IPS DF 6.9 (cell line): Measurements from ENCODE around the gene PPA2.

ENCODE experiments used
- DNase-seq: peaks from one replicate; pipeline ENCODE4 v3.0.0-alpha.2; 2013; ENCODE audit warnings: low read depth, low spot score
- H3K27ac ChIP-seq: one replicate; pipeline ENCODE4 v1.5.1; 2013; ENCODE audit warnings: low read length, control low read depth
- H3K27me3 ChIP-seq: 2 replicates; pipeline ENCODE4 v1.6.1; 2013; ENCODE audit warnings: mild to moderate bottlenecking, low read length; ENCODE audit not compliant: control insufficient read depth, insufficient read depth
- H3K36me3 ChIP-seq: 2 replicates; pipeline ENCODE4 v1.6.1; 2013; ENCODE audit warnings: low read length; ENCODE audit not compliant: control insufficient read depth, insufficient read depth
- H3K4me1 ChIP-seq: 2 replicates; pipeline ENCODE4 v1.6.1; 2013; ENCODE audit warnings: low read length; ENCODE audit not compliant: control insufficient read depth, insufficient read depth
- H3K4me3 ChIP-seq: 2 replicates; pipeline ENCODE4 v1.5.1; 2013; ENCODE audit warnings: mild to moderate bottlenecking, low read length
- H3K9me3 ChIP-seq: 2 replicates; pipeline ENCODE4 v1.6.1; 2013; ENCODE audit warnings: low read length, inconsistent platforms; ENCODE audit not compliant: control insufficient read depth, insufficient read depth
- whole genome bisulfite sequencing: extraction: QIAGEN DNeasy Blood & Tissue Kit; methylation state at CpG from one replicate; pipeline ENCODE4 v1.1.7; 2013; ENCODE audit warnings: mixed read lengths, missing lambda C conversion rate; ENCODE audit not compliant: insufficient read length, insufficient coverage; 5-methylcytosine and 5-hydroxymethylcytosine counted together

The PPA2 gene

GRCh38 chr4:105343146-105343931 is 130.5 kb downstream of the PPA2 start:
- DNase-seq = no peak

GRCh38 chr4:105329081-105329480 is 144.8 kb downstream of the PPA2 start:
- H3K4me3 ChIP-seq = no peak overlapping the region
- H3K36me3 ChIP-seq = no peaks in the 10 kb centered on the region
- no peaks in the 10 kb centered on the region for H3K9me3 ChIP-seq
- WGBS = no CpG with 5 or more reads among the region's 1 CpG
- H3K27me3 ChIP-seq = no peaks in the 10 kb centered on the region
- H3K4me1 ChIP-seq = no peaks in the 10 kb centered on the region
- no peak overlapping the region for H3K27ac ChIP-seq
- DNase-seq = no peak

More at GRCh38 chr4:105343146-105343931, 130.5 kb downstream of the PPA2 start:
- no CpG with 5 or more reads among the region's 8 CpGs for WGBS
- H3K36me3 ChIP-seq = no peaks in the 10 kb centered on the region
- H3K4me1 ChIP-seq = no peaks in the 10 kb centered on the region
- no peaks in the 10 kb centered on the region for H3K9me3 ChIP-seq
- no peaks in the 10 kb centered on the region for H3K27me3 ChIP-seq
- H3K4me3 ChIP-seq = no peak overlapping the region
- no peak overlapping the region for H3K27ac ChIP-seq

- Histone ChIP-seq H3K36me3 (no peaks in the 10 kb centered on the region), H3K27ac (no peak overlapping the region), H3K4me1 (no peaks in the 10 kb centered on the region), H3K27me3 (no peaks in the 10 kb centered on the region), H3K4me3 (no peak overlapping the region), H3K9me3 (no peaks in the 10 kb centered on the region)
- DNase-seq = no peak
Observed at GRCh38 chr4:105327956-105328355, 145.9 kb downstream of the PPA2 start.

- Histone ChIP-seq H3K9me3 (no peaks in the 10 kb centered on the region), H3K36me3 (no peaks in the 10 kb centered on the region), H3K4me1 (no peaks in the 10 kb centered on the region), H3K27ac (no peak overlapping the region), H3K4me3 (no peak overlapping the region), H3K27me3 (no peaks in the 10 kb centered on the region)
- no peak for DNase-seq
- WGBS = no CpG with 5 or more reads among the region's 2 CpGs
Observed at GRCh38 chr4:105327222-105327621, 146.6 kb downstream of the PPA2 start.
